ENCODE results near the gene CTSF.
"Not testable (repeated sequence)": the region's sequence is repeated elsewhere in the genome, so short reads cannot be mapped to it uniquely, and the experiment has no call there.

The CTSF gene

DNA sequence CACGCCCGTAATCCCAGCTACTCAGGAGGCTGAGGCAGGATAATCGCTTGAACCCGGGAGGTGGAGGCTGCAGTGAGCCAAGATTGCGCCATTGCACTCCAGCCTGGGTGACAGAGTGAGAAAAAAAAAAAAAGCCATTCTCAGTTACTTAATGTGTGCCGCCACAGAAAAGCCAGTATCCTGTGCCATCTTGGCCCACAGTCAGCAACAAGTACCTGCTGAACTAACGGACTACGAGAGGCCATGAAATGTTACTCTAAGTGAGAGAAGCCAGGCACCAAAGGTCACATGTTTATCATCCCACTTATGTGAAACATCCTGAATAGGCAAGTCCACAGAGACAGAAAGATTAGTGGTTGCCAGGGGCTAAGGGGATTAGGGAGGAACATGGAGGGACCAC lies 27.8 kb downstream of the CTSF start:
- not testable (repeated sequence) for DNase-seq (ENCODE audit: low read depth in 1 of 2, low spot score in 1 of 2)

- no peak for DNase-seq (ENCODE audit: low read depth in 1 of 2, low spot score in 1 of 2)
These were observed 28.6 kb downstream of the CTSF start for GRCh38 chr11:66539870-66540213.

- no peak for DNase-seq (ENCODE audit: low read depth in 1 of 2, low spot score in 1 of 2)
These were observed 29.1 kb downstream of the CTSF start for GRCh38 chr11:66539170-66539869.

GRCh38 chr11:66532784-66533183 lies 35.6 kb downstream of the CTSF start:
- no peak for DNase-seq (ENCODE audit: low read depth in 1 of 2, low spot score in 1 of 2)

- no peak for DNase-seq (ENCODE audit: low read depth in 1 of 2, low spot score in 1 of 2)
These were observed 36.6 kb downstream of the CTSF start for GRCh38 chr11:66531841-66532240.

GRCh38 chr11:66530927-66531709 lies 37.3 kb downstream of the CTSF start:
- DNase-seq (ENCODE audit: low read depth in 1 of 2, low spot score in 1 of 2), result no peak

DNA sequence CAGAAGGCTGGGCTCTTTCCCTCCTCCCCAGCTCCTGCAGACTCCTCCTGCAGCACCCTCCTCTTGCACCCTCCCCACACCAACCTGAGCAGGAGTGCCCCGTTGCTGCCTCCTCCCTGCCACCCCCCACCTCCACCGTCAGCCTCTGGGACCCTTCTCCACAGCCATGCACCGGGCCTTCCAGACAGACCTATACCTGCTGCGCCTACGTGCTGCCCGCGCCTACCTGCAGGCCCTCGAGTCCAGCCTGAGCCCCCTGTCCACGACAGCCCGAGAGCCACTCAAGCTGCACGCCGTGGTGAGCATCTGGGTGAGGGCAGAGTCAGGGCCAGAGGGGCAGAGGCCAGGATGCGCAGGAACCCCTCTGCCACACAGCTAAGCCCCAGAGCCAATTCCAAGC lies 38.8 kb downstream of the CTSF start:
- DNase-seq (ENCODE audit: low read depth in 1 of 2, low spot score in 1 of 2), result no peak

- no peak for DNase-seq (ENCODE audit: low read depth in 1 of 2, low spot score in 1 of 2)
These were observed 39.3 kb downstream of the CTSF start for GRCh38 chr11:66529069-66529468.

- DNase-seq (ENCODE audit: low read depth in 1 of 2, low spot score in 1 of 2), result no peak
These were observed 43.9 kb downstream of the CTSF start for GRCh38 chr11:66524304-66525040.

DNA sequence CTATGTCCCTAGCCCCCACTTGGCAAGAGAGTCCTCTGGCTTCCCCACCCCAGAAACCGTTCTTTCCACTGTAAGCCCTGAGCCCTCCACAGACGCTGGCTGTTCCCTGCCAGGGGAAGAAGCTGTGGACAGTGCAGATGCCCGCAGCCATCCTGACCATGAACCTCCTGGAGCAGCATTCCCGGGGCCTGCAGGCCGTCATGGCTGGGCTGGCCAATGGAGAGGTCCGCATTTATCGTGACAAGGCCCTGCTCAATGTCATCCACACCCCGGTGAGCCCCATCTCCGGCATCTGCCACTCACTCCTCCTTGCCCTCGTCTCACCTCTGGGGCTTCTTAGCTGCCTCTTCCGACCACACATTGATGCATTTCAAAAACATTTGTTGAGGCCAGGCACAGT lies 44.8 kb downstream of the CTSF start:
- no peak for DNase-seq (ENCODE audit: low read depth in 1 of 2, low spot score in 1 of 2)

Measured in activated T-helper 1 cell treated with anti-CD3 and anti-CD28 coated beads, Interleukin-2, amount 50 U/mL, for 16 hours (primary cell).